Uterus (tissue), 4 donors: Measurements from ENCODE around the gene C22orf15. TPM values are rescaled to one million over a fixed set of nuclear protein-coding genes. Genes with fewer than 3 reads are reported as not detected.
A peak's percentile ranks its signal among the peaks of the same experiment; 100 is the strongest.

Experiments
- DNase-seq, 2 donors: peaks; one replicate each; pipeline ENCODE4 v3.0.0-alpha.2; 2019 to 2020
- H3K27ac ChIP-seq, 2 donors: fragments of 200-600 bp; sonication (generic); 1 replicate in 1 of 2; 2 replicates in 1 of 2; pipeline ENCODE4 v1.5.1; 2016 to 2018
- H3K27me3 ChIP-seq, 2 donors: fragments of 200-600 bp; sonication (generic); one replicate each; pipeline ENCODE4 v1.5.1; 2018 to 2019; ENCODE audit warnings: control low read depth in 1 of 2
- H3K36me3 ChIP-seq, 2 donors: fragments of 200-600 bp; sonication (generic); one replicate each; pipeline ENCODE4 v1.5.1; 2019; ENCODE audit warnings: control low read depth in 1 of 2
- H3K4me1 ChIP-seq, 2 donors: fragments of 200-600 bp; sonication (generic); one replicate each; pipeline ENCODE4 v1.5.1; 2018 to 2019; ENCODE audit warnings: control low read depth in 1 of 2
- H3K4me3 ChIP-seq, 2 donors: fragments of 200-600 bp; sonication (generic); 1 replicate in 1 of 2; 2 replicates in 1 of 2; pipeline ENCODE4 v1.5.1; 2018 to 2019; ENCODE audit warnings: mild to moderate bottlenecking in 1 of 2
- H3K9me3 ChIP-seq, 2 donors: fragments of 200-600 bp; sonication (generic); one replicate each; pipeline ENCODE4 v1.5.1; 2019; ENCODE audit warnings: control low read depth in 1 of 2
- POLR2A ChIP-seq, 2 donors: fragments of 450-650 bp; IDR thresholded peaks; one replicate each; pipeline ENCODE4 v1.6.1; 2016; ENCODE audit warnings: antibody characterized with exemption in 2 of 2, mild to moderate bottlenecking in 1 of 2, moderate library complexity in 1 of 2
- intact Hi-C: fragments of 100-400 bp; cut with DNase I; formaldehyde crosslinking; loops from one replicate; pipeline ENCODE4 v1.15.1; 2023; ENCODE audit warnings: low total_unique reads
- total RNA-seq, 4 donors: library from RNA; depleted of rRNA in 3 of 4; stranded (reverse); fragments of >200 nt in 3 of 4; gene quantifications; one replicate each; pipeline versions ENCODE4 v1.1.0 to v1.2.4, GENCODE V29; 2014 to 2023
- TF ChIP-seq, protein P1 (sequence below), 4 experiments: fragments of 200-600 bp in 2 of 4; fragments of 450-650 bp in 2 of 4; sonication (generic) in 2 of 4; IDR thresholded peaks; one replicate each; pipeline ENCODE4 v1.5.1; 2016 to 2019; ENCODE audit warnings: antibody characterized with exemption in 4 of 4, mild to moderate bottlenecking in 2 of 4, moderate library complexity in 1 of 4
- donor health status: DM: yes; HTN: yes; CAD: no.

C22orf15 gene
- total RNA-seq, 4 donors from 2014 or later = 0.41 to 0.55 TPM; not detected in 2

DNA sequence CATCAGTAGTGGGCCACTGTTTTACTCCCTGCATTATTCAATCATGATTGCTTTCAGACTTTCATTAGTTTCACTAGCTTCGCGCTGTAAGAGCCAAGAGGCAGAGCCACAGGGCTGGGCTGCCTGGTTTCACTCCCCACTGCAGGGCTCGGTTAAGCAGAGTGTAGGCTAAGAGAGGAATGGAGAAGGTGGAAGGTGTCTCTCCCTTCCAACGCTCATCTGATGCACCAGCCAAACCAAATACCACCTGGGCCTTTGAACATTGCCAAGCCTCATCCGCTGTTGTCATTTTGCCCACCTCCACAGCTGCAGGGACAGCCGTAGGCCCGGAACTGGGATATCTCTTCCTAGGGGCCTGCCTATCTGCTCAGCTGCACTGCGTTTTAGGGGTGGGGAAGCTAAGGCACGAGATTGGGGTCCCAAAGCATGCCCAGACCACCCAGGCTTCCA is 23.5 kb downstream of the C22orf15 start:
- intact Hi-C loops = no loop called here
- DNase-seq = no peak
- no peaks in the 10 kb centered on the region for H3K9me3 ChIP-seq
- TF ChIP-seq, protein P1, sequence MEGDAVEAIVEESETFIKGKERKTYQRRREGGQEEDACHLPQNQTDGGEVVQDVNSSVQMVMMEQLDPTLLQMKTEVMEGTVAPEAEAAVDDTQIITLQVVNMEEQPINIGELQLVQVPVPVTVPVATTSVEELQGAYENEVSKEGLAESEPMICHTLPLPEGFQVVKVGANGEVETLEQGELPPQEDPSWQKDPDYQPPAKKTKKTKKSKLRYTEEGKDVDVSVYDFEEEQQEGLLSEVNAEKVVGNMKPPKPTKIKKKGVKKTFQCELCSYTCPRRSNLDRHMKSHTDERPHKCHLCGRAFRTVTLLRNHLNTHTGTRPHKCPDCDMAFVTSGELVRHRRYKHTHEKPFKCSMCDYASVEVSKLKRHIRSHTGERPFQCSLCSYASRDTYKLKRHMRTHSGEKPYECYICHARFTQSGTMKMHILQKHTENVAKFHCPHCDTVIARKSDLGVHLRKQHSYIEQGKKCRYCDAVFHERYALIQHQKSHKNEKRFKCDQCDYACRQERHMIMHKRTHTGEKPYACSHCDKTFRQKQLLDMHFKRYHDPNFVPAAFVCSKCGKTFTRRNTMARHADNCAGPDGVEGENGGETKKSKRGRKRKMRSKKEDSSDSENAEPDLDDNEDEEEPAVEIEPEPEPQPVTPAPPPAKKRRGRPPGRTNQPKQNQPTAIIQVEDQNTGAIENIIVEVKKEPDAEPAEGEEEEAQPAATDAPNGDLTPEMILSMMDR (IDR thresholded peaks at IDR 0.05) = no peak
- TF ChIP-seq POLR2A (IDR thresholded peaks at IDR 0.05) = no peak
- peaks cover 13 to 16% of the 10 kb centered on the region in 2 donors for H3K4me1 ChIP-seq
- peak overlapping the region; percentile 82 to 96 for H3K4me3 ChIP-seq
- H3K27me3 ChIP-seq = no peaks in the 10 kb centered on the region
- peak overlapping the region; percentile 100 for H3K27ac ChIP-seq
- H3K36me3 ChIP-seq = no peaks in the 10 kb centered on the region

DNA sequence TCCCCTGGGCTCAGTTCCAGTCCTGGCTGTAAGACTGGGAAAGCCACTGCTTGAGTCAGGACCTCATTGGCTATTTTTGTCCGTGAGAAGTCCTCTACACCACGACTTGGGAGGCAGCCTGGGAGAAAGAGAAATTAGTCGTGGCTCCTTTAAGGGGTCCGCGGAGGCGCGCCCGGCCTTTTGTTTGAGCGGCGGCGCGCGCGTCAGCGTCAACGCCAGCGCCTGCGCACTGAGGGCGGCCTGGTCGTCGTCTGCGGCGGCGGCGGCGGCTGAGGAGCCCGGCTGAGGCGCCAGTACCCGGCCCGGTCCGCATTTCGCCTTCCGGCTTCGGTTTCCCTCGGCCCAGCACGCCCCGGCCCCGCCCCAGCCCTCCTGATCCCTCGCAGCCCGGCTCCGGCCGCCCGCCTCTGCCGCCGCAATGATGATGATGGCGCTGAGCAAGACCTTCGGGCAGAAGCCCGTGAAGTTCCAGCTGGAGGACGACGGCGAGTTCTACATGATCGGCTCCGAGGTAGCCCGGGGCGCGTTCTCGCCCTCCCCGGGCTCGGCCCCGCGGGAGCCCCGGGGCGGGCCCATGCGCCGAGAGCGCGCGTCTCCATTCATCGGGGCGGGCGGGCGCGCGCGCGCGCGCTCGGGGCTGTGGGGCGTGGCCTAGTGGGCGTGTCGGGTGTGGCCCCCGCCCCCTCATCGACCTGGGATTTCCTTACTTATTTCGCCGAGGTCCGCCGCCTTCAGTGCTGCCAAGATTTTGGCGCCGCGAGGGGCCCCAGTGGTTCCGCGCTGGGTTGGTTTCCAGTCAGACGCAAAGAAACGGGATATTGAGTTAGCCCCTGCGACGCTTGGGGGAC is 24.2 kb downstream of the C22orf15 start, which contains the start of gene SMARCB1:
TSS of gene SMARCB1 (plus strand) at position 215 of the 848 bp plus-strand sequence. CDS start at position 419, 204 bp downstream.
- Histone ChIP-seq H3K36me3 (no peaks in the 10 kb centered on the region), H3K4me1 (peaks cover 16 to 19% of the 10 kb centered on the region in 2 donors), H3K27me3 (no peaks in the 10 kb centered on the region), H3K27ac (peak within 1 kb of the TSS; percentile 100), H3K4me3 (peak within 1 kb of the TSS; percentile 82 to 96), H3K9me3 (no peaks in the 10 kb centered on the region)
- intact Hi-C loops = no loop called here
- TF ChIP-seq, protein P1 (IDR thresholded peaks at IDR 0.05) = peak in 2 of 4 experiments; percentile 2 to 7
- peak; percentile 53 to 88 for TF ChIP-seq POLR2A (IDR thresholded peaks at IDR 0.05)
- DNase-seq = peak; percentile 93 to 94

DNA sequence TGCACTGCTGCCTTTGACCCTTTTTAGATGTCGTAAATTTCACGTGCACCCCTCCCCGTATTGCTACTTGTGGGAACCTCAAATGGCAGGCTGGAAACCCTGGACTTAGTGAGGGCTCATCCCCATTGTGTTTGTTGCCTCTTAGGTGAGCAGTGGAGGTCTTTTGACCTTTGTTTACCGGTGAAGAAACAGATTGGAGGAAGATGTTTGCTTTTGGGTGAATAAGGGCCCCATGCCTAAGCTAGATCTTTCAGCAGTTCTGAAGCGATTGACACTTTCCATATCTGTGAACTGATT is 24.8 kb downstream of the C22orf15 start:
- Histone ChIP-seq H3K4me1 (peaks cover 16 to 23% of the 10 kb centered on the region in 2 donors), H3K9me3 (no peaks in the 10 kb centered on the region), H3K27me3 (no peaks in the 10 kb centered on the region), H3K4me3 (peak overlapping the region; percentile 82 to 96), H3K27ac (peak overlapping the region; percentile 100), H3K36me3 (no peaks in the 10 kb centered on the region)
- DNase-seq = no peak
- TF ChIP-seq, protein P1 (IDR thresholded peaks at IDR 0.05) = peak in 1 of 4 experiments; percentile 2
- TF ChIP-seq POLR2A (IDR thresholded peaks at IDR 0.05) = no peak
- intact Hi-C loops = no loop called here

DNA sequence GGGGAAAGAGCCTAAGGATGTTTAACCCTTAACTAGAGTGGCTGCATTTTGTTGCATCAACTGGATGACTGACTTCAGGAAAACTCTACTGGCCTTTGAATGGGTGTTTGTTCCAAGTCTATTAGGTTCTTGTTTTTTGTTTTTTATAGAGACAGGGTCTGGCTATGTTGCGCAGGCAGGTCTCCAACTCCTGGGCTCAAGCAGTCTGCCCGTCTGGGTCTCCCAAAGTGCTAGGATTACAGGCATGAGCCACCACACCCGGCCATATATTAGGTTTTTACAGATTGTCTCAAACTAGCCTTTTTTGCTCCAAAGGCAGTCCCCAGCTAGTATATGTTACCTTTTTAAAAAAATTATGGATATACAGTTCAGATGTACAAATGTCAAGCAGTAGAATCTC is 25.1 kb downstream of the C22orf15 start:
- peaks cover 16 to 23% of the 10 kb centered on the region in 2 donors for H3K4me1 ChIP-seq
- H3K4me3 ChIP-seq = peak overlapping the region; percentile 82 to 96
- no peaks in the 10 kb centered on the region for H3K9me3 ChIP-seq
- DNase-seq = no peak
- H3K27me3 ChIP-seq = no peaks in the 10 kb centered on the region
- TF ChIP-seq, protein P1 (IDR thresholded peaks at IDR 0.05) = no peak
- TF ChIP-seq POLR2A (IDR thresholded peaks at IDR 0.05) = no peak
- intact Hi-C loops = no loop called here
- H3K27ac ChIP-seq = peak overlapping the region; percentile 100
- H3K36me3 ChIP-seq = no peaks in the 10 kb centered on the region

DNA sequence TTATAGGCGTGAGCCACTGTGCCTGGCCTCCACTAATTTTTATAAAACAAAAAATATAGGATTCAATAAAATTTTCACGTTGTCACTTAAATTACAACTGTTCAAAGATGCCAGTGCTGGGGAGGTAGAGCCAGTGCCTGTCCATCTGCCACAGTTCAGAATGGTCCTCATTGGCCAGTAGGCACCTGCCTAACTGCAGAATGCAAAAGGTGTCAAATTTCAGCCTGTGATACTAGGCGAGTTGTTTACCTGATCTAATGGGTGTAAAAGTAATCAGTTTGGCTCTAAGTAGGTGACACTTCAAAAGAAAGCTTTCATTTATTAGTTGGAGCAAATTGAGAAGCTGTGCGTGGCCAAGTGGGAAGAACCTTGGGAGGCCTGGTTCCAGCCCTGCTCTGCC is 26.3 kb downstream of the C22orf15 start:
- Histone ChIP-seq H3K9me3 (no peaks in the 10 kb centered on the region), H3K27me3 (no peaks in the 10 kb centered on the region), H3K27ac (no peak overlapping the region), H3K4me3 (no peak overlapping the region), H3K4me1 (peaks cover 16 to 23% of the 10 kb centered on the region in 2 donors), H3K36me3 (no peaks in the 10 kb centered on the region)
- intact Hi-C loops = no loop called here
- DNase-seq = no peak
- no peak for TF ChIP-seq POLR2A (IDR thresholded peaks at IDR 0.05)
- TF ChIP-seq, protein P1 (IDR thresholded peaks at IDR 0.05) = no peak
